Myocyte (in vitro differentiated cells): ENCODE results near the gene PSMB9. TPM values are rescaled to one million over a fixed set of nuclear protein-coding genes. Genes with fewer than 3 reads are reported as not detected.
A peak's percentile ranks its signal among the peaks of the same experiment; 100 is the strongest.
"Not testable (repeated sequence)": the region's sequence is repeated elsewhere in the genome, so short reads cannot be mapped to it uniquely, and the experiment has no call there.

Experiments
- DNase-seq: peaks from one replicate; pipeline ENCODE4 v3.0.0-alpha.2; 2012; ENCODE audit warnings: low read depth
- polyA plus RNA-seq: library from polyadenylated mRNA; unstranded; fragments of >200 nt; gene quantifications from one replicate; pipeline ENCODE4 v1.2.1, GENCODE V29; 2012; ENCODE audit warnings: missing spikeins
- total RNA-seq: library from RNA; depleted of rRNA; stranded (reverse); fragments of >200 nt; gene quantifications from 2 replicates; pipeline ENCODE4 v1.2.3, GENCODE V29; 2014

The PSMB9 gene
- 7.2 and 8.2 TPM in 2 replicates for total RNA-seq
- polyA plus RNA-seq: 17.6 TPM

DNA sequence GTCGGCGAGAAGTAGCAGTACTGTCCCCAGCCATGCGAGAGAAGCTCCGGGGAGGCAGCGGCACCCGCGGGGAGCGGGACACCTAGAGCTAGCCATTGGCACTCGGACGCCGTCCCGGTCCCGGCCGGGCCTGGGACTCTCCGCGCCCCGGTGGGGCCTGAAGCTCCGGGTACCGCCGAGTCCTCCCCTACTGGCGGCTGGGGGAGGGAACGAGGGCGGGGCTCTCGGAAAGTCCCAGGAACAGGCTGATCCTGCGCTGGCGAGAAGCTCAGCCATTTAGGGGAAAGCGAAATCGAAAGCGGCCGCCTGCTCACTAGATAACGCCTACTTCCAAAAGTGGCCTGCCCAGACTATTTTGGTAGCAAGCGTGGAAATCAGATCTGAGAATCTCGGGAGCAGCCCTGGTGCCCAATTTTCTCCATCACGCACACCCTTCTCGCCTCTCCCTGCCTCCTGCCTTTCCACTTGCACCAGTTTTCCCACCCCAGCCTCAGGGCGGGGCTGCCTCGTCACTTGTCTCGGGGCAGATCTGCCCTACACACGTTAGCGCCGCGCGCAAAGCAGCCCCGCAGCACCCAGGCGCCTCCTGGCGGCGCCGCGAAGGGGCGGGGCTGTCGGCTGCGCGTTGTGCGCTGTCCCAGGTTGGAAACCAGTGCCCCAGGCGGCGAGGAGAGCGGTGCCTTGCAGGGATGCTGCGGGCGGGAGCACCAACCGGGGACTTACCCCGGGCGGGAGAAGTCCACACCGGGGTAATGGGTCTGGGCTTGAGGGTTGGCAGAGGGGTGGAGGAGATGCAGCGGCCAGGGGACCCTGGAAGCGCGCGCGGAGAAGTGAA lies at the start of gene PSMB9, which contains the start of gene TAP1:
Gene PSMB9 (plus strand): TSS at position 652 of the 835 bp plus-strand sequence. CDS start 38 bp downstream, at position 690.
Gene TAP1 (minus strand): TSS at position 164 of the 835 bp plus-strand sequence. CDS start 68 bp downstream, at position 96.
- DNase-seq: peak; percentile 95

GRCh38 chr6:32805404-32805803 lies 48.6 kb upstream of the PSMB9 start:
- not testable (repeated sequence) for DNase-seq

DNA sequence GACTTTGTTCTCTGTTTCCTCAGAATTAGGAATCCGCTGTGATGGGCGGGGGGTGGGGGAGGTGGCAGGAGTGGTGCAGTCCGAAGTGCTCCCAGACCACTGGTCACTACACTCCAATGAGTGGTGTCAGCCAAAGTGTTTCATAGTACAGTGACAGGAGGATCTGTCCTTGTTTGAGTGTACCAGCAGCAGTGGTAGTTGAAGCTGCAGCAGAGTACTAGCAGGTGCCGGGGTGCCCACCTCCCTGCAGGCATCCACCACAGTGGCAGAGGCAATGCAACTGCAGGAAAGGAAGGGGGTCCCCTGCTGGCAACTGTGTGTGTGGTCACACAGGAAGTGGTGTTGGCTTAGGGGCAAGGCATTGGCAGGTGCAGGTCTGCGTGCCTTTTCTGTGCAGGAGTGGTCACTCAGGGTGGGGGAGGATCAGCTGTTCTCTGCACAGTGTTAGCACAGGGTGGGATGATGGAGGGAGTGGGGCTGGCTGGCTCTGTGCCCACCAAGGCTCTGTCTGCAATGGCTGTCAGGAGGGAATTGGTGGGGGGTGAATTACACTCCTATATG lies 46.9 kb upstream of the PSMB9 start:
- DNase-seq: peak; percentile 46

DNA sequence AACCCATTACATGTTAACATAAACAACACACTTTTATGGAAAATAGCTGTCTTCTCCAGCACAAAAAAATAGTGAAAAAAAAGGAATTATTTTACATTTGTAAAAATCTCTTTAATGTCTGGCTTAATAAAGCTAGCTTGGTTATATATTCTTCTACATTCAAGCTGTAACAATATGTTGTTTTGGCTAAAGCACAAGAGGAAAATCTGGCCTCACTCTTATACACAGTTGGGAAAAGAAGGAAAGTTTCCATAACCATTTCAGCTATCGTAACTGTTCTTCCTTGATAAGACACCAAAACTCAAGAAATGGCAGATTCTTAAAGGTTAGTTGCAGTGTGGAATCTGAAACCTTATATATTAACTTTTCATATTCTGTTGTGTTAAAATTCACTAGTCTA lies 44.8 kb upstream of the PSMB9 start:
- DNase-seq: no peak

GRCh38 chr6:32814145-32814544 lies 39.8 kb upstream of the PSMB9 start:
- no peak for DNase-seq

DNA sequence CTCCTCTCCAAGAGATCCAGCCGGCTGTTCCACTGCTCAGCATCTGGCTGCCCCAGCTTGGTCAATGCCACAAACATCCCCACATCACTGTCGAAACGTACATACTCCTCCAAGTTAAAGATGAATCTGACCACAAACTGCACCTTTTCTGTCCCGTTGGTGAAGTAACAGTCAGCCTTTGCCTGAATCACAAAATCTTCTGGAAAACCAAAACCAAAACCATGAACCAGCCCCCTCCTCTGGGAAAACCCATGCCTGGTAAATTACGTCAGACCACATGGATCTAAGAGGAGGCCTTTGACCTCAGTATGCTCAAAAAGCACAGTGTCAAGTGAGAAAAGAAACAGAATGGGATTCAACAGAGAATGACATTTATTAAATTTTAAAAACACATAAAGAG lies 38.9 kb upstream of the PSMB9 start:
- no peak for DNase-seq

DNA sequence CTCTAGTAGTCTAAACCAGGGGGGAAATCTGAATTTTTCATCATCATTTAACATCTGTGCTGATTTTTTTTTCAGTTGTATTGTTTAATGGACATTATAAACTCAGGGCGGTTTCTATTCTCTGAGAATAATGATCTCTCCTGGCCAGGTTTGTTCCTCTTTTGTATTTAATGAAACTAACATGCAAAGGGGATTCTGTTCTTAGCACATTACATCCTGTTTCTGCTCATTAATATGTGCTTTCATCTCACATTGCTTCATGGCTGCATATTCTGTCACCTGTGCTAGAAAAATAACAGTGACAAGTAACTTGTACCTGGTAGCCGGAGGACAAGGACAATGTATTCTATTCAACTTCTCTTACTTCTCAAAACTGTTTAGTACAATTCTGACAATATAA lies 38.0 kb upstream of the PSMB9 start:
- DNase-seq: no peak

GRCh38 chr6:32816746-32817204 lies 37.2 kb upstream of the PSMB9 start, which contains the start of gene HLA-DOB:
Gene HLA-DOB, minus strand, starts transcription at chr6:32817002. Its CDS starts 51 bp downstream, at chr6:32816951.
- no peak for DNase-seq

DNA sequence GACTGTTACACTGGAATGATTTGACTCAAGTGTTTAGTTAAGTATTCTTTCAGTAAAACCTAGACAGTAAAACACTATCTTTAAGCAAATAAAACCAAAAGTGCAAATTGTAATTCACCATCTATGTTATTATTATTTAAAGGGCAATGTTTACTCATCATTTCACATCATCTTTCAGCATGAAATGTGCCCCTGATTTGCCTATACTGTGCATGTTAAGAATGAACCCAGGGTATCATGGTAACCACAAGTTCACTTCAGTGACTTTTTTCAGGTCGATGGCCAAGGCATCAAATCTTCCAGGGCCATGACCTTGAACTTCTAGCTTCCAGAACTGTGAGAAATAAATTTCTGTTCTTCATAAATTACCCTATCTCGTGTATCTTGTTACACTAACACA lies 35.1 kb upstream of the PSMB9 start:
- DNase-seq: no peak

DNA sequence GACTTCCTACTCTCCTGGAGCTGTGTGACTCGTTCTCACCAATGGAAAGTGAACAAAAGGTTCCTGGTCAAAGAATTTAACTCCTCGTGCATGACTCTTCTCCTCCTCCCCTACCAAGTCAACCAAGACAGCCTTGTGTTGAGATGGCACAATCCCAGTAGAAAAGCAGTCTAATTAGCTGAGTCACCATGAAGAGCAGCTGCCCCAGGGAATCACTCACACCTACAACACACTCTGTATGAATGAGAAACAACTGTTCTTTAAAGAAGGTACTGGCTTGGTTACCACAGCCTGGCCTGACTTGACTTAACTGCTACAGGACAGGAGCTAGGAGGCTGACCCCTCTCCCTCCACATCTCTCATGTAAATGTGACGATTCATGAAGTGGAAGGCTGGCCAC lies 34.3 kb upstream of the PSMB9 start:
- DNase-seq: peak; percentile 94

DNA sequence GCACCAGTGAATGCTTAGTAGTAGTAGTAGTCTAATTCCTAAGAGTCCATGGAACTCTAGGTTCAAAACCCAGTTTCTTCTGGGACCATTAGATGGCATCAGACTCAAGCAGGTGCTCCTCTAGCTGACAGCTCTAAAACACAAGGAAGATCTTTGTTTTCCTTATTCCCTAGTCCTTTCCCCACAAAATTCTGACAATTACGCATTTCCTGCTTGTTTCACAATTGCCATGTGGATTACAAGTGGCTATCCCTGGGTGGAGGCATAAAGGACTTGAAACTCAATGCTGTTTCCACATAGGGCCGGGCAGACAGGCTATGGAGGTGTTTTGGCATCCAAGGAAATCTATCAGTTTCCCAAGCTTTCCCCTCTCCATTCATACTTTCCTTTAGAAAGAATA lies 28.0 kb upstream of the PSMB9 start:
- DNase-seq: peak; percentile 45

DNA sequence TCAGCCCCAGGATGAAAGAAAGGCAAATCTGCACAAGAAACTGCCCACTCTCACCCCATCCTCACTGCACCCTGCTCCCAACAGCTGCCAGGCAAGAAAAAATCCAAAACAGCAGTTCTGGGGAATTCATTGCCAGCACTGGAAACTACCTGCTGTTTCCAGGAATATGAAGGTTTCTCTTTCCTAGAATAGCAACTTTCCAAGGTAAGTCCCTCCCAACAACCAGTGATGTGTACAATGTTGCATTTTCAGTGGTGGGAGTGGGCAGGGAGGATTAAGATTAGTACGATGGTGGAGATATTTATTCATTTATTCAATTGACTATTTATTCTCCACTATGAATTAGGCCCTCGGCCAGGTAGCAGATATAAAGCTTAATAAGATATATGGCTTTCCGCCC lies 27.0 kb upstream of the PSMB9 start:
- peak; percentile 9 for DNase-seq

DNA sequence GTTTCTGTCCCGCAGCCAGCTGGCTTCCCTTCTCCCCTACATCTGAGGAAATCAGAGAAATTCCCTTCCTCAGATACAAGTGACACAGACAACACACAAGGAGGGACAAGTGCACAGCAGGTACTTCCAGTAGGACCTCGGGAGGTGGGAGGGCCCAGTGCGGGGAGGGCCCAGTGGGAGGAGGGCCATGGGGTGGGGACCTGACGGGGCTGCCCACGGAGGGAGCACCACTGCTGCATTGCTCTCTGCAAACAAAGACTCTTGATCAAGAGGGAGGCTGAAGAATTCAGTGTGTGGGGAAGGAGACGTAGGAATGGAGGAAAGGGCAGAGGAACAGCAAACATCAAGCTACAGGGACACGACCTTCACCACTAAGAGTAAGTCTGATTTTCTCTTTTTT lies 24.5 kb upstream of the PSMB9 start:
- no peak for DNase-seq

GRCh38 chr6:32830017-32830416 lies 24.0 kb upstream of the PSMB9 start:
- DNase-seq: no peak

DNA sequence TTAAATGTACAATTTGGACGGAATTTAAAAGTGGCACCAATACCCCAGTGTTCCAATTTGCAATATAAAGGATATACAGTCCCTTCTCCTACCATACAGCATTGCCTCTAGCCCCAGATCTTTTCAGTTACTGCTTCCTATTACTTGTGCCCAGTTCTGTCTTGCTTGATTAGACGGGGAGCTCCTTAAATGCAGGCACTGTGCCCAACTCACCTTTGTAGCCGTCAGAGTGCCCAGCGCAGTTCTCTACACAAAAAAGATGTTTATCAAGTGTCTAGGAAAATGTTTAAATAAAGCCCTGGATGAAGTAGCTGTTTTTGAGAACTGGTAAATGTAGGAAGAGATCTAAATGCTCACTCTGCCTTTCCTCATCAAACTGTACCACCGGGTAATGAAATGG lies 23.1 kb upstream of the PSMB9 start:
- no peak for DNase-seq

GRCh38 chr6:32832535-32832934 lies 21.5 kb upstream of the PSMB9 start:
- DNase-seq: no peak

- no peak for DNase-seq
Measured at GRCh38 chr6:32833664-32834063, 20.3 kb upstream of the PSMB9 start.

GRCh38 chr6:32835167-32835893 lies 18.7 kb upstream of the PSMB9 start:
- no peak for DNase-seq

GRCh38 chr6:32836873-32837272 lies 17.1 kb upstream of the PSMB9 start:
- DNase-seq: no peak

- DNase-seq: no peak
Measured at GRCh38 chr6:32837651-32838113, 16.3 kb upstream of the PSMB9 start.

DNA sequence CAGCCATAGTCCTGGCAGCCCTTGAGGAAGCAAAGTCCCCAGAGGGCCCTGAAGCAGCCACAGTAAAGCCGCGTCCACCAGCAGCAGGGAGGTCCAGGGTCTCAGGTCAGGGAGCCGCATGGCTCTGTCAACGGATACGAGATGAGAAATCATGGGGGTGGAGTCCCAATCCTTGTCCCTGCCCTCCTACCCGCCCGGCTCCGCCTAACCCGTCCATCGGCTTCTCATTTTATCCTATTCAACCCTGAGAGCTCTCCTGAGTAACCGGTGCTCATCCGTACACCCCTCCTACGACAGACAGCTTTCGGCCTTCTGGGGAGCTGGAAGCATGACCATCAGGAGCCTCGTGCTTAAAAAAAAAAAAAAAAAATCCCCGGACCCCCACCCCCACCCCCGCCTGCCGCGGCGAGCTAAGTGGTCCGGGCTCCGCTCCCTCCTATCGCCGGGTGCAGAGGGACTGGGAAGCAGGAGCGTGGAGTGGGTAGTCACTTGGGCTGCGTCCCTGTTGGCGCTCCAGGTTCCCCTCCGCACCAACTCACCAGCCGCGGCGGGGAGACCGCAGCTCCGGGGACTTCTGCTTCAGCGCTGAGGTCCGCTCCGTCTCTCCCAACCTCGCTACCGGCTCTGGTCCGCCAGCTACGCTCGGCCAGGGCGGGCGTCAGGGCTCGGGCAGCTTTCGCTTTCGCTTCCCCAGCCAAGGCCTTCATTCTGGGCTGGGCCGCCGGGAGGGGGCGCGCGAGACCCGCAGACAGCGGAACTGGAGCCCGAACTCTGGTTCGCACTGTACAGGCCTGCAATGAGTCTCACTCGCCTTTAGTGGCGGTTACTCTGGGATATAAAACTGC lies 15.7 kb upstream of the PSMB9 start, which contains the start of gene TAP2:
Gene TAP2 (minus strand): TSS at position 626 of the 845 bp plus-strand sequence. CDS start 506 bp downstream, at position 120.
- DNase-seq: peak; percentile 93
